GM12801 (cell line): ENCODE data around the gene C17orf78.

Source experiments
- TF ChIP-seq, protein P1 (sequence below): IDR thresholded peaks from one replicate; pipeline ENCODE4 v1.5.1; 2011; ENCODE audit warnings: control low read depth; ENCODE audit not compliant: insufficient read length; ENCODE audit errors: extremely low read depth

C17orf78 gene

DNA sequence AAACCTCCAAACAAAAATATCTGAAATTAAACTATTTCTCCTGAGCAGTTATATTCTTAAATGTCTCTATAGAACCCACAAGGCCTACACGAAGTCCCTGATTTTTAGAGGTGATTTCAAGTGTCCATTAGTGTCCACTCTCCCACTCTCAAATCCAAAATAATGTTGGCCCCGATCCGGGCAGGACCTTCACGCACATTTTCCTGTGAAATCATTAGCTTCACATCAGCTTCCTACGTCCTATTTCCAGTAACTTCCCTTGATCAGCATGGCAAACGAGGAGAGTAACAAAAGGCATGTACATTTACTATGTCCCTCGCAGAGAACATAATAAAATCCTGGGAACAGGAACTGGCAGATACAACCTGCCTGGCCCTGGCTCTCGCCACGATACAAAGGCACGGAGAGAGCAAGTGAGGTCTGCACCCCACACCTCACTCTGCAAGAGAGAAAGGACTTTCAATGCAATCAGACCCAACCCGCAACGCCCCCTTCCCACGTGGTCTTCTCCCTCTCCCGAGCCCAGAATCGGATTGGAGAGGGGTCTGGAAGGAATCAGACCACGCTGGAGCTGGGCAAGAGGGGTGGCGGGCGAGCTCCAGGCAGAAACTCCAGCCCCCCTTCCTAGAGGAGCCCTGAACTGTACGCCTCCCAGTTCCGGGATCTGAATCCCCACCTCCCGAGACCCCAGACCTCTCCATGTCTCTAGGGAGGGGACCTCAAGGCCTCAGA lies 17.5 kb upstream of the C17orf78 start:
- TF ChIP-seq, protein P1, sequence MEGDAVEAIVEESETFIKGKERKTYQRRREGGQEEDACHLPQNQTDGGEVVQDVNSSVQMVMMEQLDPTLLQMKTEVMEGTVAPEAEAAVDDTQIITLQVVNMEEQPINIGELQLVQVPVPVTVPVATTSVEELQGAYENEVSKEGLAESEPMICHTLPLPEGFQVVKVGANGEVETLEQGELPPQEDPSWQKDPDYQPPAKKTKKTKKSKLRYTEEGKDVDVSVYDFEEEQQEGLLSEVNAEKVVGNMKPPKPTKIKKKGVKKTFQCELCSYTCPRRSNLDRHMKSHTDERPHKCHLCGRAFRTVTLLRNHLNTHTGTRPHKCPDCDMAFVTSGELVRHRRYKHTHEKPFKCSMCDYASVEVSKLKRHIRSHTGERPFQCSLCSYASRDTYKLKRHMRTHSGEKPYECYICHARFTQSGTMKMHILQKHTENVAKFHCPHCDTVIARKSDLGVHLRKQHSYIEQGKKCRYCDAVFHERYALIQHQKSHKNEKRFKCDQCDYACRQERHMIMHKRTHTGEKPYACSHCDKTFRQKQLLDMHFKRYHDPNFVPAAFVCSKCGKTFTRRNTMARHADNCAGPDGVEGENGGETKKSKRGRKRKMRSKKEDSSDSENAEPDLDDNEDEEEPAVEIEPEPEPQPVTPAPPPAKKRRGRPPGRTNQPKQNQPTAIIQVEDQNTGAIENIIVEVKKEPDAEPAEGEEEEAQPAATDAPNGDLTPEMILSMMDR: no peak

DNA sequence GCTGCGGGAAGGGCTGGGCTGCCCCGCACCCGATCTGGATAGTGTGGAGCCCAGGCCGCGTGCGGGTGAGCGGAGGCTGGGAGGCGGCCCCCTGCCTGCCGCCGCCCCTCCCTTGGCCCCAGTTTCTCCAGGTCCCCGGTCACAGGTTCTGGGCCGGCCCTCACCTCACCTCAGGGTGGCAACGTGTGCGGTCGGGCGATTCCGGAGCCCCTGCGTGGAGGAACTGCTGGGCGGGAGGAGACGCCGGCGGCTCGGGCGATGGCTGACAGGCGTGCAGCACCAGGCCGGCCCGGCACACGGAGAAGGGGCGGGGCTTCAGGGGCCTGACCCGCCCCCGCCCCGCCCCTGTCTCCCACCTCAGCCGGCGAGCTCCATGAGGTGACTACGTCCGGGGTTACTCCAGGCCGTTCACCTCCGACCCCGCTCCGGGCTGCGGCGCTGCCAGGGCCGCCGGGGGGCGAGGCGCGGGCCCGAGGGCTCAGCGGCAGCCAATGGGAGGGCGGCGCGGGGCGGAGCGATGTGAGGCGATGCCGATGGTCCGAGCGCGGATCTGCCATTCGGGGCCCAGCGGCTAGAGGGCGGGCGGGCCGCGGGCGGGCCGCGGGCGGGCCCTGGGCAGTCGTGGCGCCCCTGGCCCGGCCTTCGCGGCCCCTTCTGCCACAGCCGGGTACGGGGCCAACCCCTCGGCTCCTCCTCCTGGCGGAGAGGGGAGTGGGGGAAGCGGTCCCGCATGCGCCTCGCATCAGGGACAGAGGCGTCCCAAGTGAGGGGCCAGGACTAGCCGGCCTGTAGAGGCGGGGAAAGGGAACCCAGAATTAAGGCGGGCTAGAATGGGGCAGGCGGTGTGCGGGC lies 16.7 kb upstream of the C17orf78 start:
- TF ChIP-seq, protein P1: no peak

DNA sequence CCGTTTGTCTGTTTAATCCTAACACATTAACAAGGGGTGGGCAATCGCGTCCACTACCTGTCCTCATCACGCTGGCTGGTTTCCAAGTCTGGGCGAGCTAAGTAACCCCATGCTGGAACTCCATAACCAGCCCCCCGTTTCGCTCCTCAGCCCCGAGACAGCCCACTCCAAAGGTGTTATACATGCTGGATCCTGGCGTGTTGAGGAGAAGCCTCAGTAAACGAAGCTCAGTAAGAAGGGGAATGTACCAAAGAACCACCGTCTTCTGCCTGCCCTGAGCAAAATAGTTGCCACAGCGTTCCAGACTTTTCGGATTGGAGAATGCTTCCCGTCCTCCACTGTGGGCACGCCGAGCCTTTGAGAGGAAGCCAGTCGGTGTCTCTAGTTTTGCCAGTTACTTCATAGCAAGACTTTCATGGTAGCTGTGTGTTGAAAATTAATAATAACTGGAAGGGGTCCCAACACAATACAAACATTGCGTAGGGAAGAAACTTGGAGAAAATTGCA lies 16.1 kb upstream of the C17orf78 start:
- TF ChIP-seq, protein P1: no peak

DNA sequence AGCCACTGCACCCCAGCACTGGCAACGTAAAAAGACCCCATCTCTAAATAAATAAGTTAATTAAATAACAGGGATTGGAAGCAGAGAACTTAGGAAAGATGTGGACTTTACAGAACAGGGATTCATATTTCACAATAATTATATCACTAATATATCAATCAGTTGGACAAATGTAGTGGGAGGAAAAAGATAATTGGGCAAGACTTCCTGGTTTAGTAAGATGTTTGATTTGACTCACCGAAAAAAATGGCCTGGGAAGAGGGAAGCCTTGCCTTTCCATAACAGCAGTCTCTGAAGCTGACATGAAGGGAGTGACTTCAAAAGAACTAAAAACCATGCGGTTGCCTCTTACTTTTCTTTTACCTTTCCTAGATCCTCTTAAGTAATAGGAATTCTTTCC lies 15.2 kb upstream of the C17orf78 start:
- TF ChIP-seq, protein P1: no peak

DNA sequence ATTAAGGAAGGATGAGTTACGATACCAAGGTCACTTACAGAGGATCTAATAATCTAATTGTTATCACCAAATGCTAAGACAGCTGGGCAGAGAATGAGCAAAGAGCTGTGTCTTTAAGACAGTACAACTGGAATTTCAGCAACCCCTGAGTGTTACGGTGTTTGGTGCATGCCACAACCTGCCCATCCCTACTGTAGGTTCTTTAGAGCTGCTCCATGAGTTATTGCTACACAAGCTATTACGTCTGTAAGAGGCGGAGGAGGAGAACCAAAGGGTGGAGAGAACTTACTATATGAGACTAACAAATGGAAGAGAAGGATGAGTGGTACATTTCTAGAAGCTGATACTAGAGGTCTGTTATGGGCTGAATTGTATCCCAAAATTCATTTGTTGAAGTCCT lies 14.2 kb upstream of the C17orf78 start:
- TF ChIP-seq, protein P1: no peak

DNA sequence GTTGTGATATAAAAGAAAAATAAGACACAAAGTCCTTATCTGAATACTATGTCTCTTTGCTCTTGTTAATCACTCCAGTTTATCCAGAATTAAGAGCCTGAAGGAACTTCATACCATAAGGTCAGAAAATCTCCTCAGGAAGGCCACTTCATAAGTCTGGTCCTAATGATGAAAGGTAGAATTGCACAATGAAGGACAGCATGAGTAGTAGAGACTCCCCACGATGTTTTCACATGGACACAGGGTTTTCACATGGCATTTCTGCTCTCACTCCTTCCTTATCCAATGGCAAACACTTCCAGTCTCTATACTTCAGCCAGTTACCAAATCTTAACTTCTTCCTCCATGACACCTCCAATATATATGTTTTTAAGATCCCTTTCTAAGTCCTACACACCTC lies 10.2 kb upstream of the C17orf78 start:
- TF ChIP-seq, protein P1: no peak

DNA sequence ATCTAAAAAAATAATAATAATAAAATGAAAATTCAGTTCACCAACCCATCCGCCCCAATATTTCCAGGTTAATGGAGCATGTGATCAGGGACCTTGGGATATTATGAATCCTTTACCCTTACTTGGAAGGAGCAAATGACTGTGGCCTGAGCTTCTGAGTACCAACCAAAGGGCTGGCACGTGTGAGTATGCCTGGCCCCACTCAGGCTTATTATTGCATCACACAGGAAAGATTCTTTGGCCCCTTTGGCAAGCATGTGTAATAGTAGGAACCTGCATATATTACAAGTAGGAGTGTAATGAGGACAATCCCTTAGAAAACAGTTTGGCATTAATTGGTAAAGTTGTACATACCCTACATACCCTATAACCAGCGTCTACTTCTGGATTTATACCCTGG lies 7.2 kb upstream of the C17orf78 start:
- TF ChIP-seq, protein P1: no peak
